ENCODE results near the gene CAVIN1.
"Not testable (repeated sequence)": the region's sequence is repeated elsewhere in the genome, so short reads cannot be mapped to it uniquely, and the experiment has no call there.

The CAVIN1 gene

GRCh38 chr17:42378359-42378958, 44.6 kb downstream of the CAVIN1 start:
- no peak for DNase-seq (ENCODE audit: low read depth)

- no peak for DNase-seq (ENCODE audit: low read depth)
Observed at GRCh38 chr17:42373896-42374295, 49.2 kb downstream of the CAVIN1 start.

- no peak for DNase-seq (ENCODE audit: low read depth)
Observed at GRCh38 chr17:42372142-42372541, 50.9 kb downstream of the CAVIN1 start.

- not testable (repeated sequence) for DNase-seq (ENCODE audit: low read depth)
Observed at GRCh38 chr17:42368797-42369561, 54.1 kb downstream of the CAVIN1 start.

DNA sequence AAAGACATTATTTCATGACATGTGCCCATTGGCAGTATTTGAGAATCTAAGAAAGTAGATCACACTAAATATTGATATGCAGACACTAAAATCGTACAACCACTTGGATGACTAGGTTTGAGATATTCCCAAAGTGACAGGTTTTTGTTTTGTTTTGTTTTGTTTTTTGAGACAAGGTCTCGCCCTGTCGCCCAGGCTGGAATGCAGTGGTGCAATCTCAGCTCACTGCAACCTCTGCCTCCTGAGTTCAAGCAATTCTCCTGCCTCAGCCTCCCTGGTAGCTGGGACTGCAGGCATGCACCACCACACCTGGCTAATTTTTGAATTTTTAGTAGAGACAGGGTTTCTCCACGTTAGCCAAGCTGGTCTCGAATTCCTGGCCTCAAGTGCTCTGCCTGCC, 54.7 kb downstream of the CAVIN1 start:
- DNase-seq (ENCODE audit: low read depth): not testable (repeated sequence)

- not testable (repeated sequence) for DNase-seq (ENCODE audit: low read depth)
Observed at GRCh38 chr17:42366176-42367023, 56.7 kb downstream of the CAVIN1 start.

- no peak for DNase-seq (ENCODE audit: low read depth)
Observed at GRCh38 chr17:42365136-42365535, 57.9 kb downstream of the CAVIN1 start.

DNA sequence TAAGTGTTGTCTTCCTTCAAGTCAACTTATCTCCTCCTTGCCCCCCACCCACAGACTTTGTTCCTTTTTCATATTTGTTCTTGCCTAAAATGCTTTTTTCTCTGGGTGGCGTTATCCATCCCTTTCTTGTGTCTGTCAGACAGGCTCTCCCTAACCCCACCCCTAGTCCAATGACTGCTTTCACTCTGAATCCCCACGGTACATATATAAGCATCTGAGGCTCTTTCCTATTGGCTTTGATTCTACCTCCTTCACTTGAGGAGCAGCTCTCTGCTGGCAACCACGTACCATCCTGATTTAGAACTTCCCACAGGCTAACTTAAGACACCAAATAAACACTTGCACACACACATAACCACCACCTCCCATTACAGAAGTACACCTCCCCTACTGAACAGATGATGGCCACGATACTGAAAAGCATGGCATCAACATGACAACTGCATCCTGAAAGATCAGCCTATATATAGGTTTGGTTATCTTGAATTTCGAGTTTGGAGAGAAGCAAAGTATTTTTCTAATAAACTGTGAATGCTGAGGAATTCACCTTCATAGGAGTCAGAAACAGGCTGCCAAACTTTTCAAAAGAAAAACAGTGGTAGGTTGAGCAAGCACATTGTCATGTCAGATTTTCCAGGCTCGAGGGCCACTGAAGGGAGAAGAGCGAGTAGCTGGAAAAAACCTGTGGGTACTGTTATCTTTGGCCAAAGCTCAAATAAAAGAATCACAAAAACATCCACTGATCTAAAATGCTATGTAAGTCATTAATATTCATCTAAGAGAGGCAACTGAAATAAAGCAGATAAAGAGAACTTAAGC, 59.1 kb downstream of the CAVIN1 start:
- no peak for DNase-seq (ENCODE audit: low read depth)

- no peak for DNase-seq (ENCODE audit: low read depth)
Observed at GRCh38 chr17:42363231-42363630, 59.8 kb downstream of the CAVIN1 start.

GRCh38 chr17:42362245-42362961, 60.7 kb downstream of the CAVIN1 start:
- no peak for DNase-seq (ENCODE audit: low read depth)

- no peak for DNase-seq (ENCODE audit: low read depth)
Observed at GRCh38 chr17:42361781-42362186, 61.3 kb downstream of the CAVIN1 start.

GRCh38 chr17:42360388-42360787, 62.7 kb downstream of the CAVIN1 start:
- DNase-seq (ENCODE audit: low read depth): not testable (repeated sequence)

- DNase-seq (ENCODE audit: low read depth): no peak
Observed at GRCh38 chr17:42359133-42359532, 63.9 kb downstream of the CAVIN1 start.

DNA sequence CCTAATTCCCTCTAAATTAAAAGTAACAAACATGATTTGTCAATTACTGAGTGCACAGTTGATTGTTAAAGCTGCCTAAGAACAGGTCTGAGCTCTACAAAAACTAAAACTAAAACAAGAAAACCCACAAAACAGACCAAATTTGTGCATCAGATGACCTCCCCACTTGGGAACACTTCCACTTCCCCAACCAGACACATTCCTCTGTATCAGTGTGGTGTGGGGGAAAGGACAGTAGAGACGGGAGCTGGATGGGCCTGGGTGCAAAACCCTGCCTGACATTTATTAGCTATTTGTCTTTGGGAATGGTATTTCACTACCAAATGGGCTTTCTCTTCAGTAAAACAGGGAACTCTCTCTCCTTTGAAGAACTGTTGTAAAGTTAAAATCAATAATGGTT, 64.6 kb downstream of the CAVIN1 start:
- no peak for DNase-seq (ENCODE audit: low read depth)

- DNase-seq (ENCODE audit: low read depth): no peak
Observed at GRCh38 chr17:42354956-42355843, 67.9 kb downstream of the CAVIN1 start.

Data from HS-27A (cell line).